HG03565 (cell line): ENCODE results near the gene DPM3.

Experiments used
- ATAC-seq: cut with Tn5 transposase; IDR thresholded peaks from one replicate; pipeline ENCODE4 v1.9.1; 2021; ENCODE audit warnings: mild to moderate bottlenecking, moderate library complexity; ENCODE audit not compliant: unreplicated experiment

Gene DPM3

GRCh38 chr1:155103325-155103724 is 37.0 kb downstream of the DPM3 start:
- ATAC-seq: no peak

- no peak for ATAC-seq
Measured at GRCh38 chr1:155099331-155099730, 41.0 kb downstream of the DPM3 start.

GRCh38 chr1:155094622-155094948 is 45.7 kb downstream of the DPM3 start:
- no peak for ATAC-seq

DNA sequence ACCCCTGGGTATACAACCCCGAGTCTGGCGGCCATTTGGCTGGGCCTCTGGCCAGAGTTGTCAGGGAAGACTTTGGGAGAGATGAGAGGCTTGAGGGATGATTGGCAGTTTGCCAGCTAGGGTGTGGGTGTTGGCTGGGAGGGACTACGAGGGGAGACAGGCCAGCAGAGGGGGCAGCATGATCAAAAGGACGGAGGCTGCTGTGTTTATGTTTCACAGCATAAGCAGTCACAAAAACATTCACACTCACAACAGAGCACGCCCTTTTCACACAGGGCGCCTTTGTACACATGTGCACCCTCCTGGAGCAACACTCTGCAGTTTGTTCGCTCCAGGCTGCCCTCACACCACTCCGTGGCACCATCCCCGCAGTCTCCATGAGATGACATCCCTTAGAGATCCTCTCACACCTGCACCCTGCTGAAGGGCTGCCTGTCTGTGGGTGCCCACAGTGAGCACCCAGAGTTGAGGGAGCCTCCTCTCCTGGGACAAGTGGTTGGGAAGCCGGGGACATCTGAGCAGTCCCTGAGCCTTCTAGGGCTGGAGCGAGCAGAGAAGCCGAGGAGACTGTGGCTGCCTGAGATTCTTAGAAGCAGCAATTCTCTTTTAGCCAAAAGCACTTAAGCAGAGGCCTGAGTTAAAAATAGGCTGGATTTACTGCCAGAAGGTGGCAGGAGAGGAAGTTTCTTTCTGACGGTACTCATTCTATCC is 46.3 kb downstream of the DPM3 start:
- no peak for ATAC-seq

DNA sequence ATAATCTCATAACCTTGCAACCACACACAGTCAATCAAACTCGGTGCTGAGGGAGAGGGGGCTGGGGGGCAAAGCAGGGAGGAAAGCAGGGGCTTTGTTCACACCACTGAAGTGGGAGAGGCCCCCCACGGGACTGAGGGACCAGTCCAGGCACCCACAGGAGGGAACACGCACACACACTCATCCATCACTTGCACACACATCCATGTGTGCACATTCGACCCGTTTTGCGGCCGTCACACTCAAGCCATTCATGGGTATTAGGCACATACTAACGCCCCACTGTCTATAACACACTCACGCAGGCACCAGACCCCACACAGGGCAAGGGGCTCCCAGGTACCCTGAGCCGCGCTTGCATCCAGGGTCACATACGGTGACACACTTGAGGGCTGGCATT is 47.7 kb downstream of the DPM3 start:
- no peak for ATAC-seq

GRCh38 chr1:155092131-155092530 is 48.2 kb downstream of the DPM3 start:
- no peak for ATAC-seq

GRCh38 chr1:155091071-155092051 is 49.0 kb downstream of the DPM3 start:
- ATAC-seq: no peak
